Ishikawa (cell line): Measurements from ENCODE around the gene MAGI1.

Experiments
- EGR1 ChIP-seq: IDR thresholded peaks from 2 replicates; pipeline ENCODE4 v1.6.1; 2012
- EP300 ChIP-seq: IDR thresholded peaks from 2 replicates; pipeline ENCODE4 v1.6.1; 2012; ENCODE audit warnings: borderline replicate concordance
- NFIC ChIP-seq: IDR thresholded peaks from 2 replicates; pipeline ENCODE4 v1.6.1; 2012
- RAD21 ChIP-seq: IDR thresholded peaks from 2 replicates; pipeline ENCODE4 v1.6.1; 2012; ENCODE audit warnings: low read depth
- TAF1 ChIP-seq: IDR thresholded peaks from 2 replicates; pipeline ENCODE4 v1.6.1; 2012; ENCODE audit warnings: low read depth, mild to moderate bottlenecking
- YY1 ChIP-seq: IDR thresholded peaks from 2 replicates; pipeline ENCODE4 v1.6.1; 2012; ENCODE audit warnings: low read depth
- TF ChIP-seq, protein P1 (sequence below): IDR thresholded peaks from 2 replicates; pipeline ENCODE4 v1.6.1; 2012
- TF ChIP-seq, protein P2 (sequence below): IDR thresholded peaks from 2 replicates; pipeline ENCODE4 v1.6.1; 2012; ENCODE audit warnings: low read depth, mild to moderate bottlenecking
- TF ChIP-seq, protein P3 (sequence below): IDR thresholded peaks from 2 replicates; pipeline ENCODE4 v1.6.1; 2012

DNA sequence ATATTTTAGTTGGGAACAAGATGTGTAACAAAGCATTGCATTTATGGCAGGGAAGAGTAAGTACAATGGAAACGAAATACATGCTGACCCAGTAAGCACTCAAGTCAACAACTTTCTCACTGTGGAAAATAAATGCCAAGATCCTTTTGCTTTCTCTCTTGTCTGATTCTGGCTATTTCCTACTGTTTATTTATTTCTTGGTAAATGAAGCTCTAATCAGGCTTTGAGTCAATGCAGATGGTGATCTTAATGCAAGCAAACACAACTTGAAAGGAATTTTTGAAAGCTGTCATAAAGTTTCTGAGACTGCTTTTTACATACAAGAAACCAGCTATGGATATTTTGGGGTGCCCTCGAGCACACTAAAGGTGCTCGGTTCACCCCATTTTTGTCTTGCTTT, 624.8 kb downstream of the MAGI1 start:
- TF ChIP-seq, protein P1, sequence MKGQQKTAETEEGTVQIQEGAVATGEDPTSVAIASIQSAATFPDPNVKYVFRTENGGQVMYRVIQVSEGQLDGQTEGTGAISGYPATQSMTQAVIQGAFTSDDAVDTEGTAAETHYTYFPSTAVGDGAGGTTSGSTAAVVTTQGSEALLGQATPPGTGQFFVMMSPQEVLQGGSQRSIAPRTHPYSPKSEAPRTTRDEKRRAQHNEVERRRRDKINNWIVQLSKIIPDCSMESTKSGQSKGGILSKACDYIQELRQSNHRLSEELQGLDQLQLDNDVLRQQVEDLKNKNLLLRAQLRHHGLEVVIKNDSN, result no peak
- TF ChIP-seq, protein P2, sequence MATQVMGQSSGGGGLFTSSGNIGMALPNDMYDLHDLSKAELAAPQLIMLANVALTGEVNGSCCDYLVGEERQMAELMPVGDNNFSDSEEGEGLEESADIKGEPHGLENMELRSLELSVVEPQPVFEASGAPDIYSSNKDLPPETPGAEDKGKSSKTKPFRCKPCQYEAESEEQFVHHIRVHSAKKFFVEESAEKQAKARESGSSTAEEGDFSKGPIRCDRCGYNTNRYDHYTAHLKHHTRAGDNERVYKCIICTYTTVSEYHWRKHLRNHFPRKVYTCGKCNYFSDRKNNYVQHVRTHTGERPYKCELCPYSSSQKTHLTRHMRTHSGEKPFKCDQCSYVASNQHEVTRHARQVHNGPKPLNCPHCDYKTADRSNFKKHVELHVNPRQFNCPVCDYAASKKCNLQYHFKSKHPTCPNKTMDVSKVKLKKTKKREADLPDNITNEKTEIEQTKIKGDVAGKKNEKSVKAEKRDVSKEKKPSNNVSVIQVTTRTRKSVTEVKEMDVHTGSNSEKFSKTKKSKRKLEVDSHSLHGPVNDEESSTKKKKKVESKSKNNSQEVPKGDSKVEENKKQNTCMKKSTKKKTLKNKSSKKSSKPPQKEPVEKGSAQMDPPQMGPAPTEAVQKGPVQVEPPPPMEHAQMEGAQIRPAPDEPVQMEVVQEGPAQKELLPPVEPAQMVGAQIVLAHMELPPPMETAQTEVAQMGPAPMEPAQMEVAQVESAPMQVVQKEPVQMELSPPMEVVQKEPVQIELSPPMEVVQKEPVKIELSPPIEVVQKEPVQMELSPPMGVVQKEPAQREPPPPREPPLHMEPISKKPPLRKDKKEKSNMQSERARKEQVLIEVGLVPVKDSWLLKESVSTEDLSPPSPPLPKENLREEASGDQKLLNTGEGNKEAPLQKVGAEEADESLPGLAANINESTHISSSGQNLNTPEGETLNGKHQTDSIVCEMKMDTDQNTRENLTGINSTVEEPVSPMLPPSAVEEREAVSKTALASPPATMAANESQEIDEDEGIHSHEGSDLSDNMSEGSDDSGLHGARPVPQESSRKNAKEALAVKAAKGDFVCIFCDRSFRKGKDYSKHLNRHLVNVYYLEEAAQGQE, result no peak
- TF ChIP-seq RAD21 (no peak), TAF1 (no peak), YY1 (no peak), EP300 (no peak), NFIC (no peak), EGR1 (no peak)
- TF ChIP-seq, protein P3, sequence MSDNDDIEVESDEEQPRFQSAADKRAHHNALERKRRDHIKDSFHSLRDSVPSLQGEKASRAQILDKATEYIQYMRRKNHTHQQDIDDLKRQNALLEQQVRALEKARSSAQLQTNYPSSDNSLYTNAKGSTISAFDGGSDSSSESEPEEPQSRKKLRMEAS, result no peak
